ENCODE results near the gene FAM120B. TPM values are rescaled to one million over a fixed set of nuclear protein-coding genes. Genes with fewer than 3 reads are reported as not detected.

The FAM120B gene
- polyA plus RNA-seq, 1 donor from 2014 or later = 17.9 TPM

GRCh38 chr6:170444056-170444591, 137.6 kb downstream of the FAM120B start (continued):
- no peak for TF ChIP-seq CTCF (IDR thresholded peaks at IDR 0.05; ENCODE audit: poor library complexity, severe bottlenecking)
- TF ChIP-seq EP300 (conservative IDR thresholded peaks at IDR 0.05; ENCODE audit: poor library complexity, severe bottlenecking) = no peak

- no peak overlapping the region for H3K27ac ChIP-seq (ENCODE audit: low read length)
- no peaks in the 10 kb centered on the region for H3K36me3 ChIP-seq (ENCODE audit: insufficient read depth, low read length)
- no peak overlapping the region for H3K4me3 ChIP-seq (ENCODE audit: low read length)
- H3F3A ChIP-seq (ENCODE audit: insufficient read depth, low read length, poor library complexity, severe bottlenecking) = no peaks in the 10 kb centered on the region
- H3K4me2 ChIP-seq (ENCODE audit: low read length) = no peak overlapping the region
- no peaks in the 10 kb centered on the region for H3K9me2 ChIP-seq (ENCODE audit: insufficient read depth, low read length)
- H2AFZ ChIP-seq (ENCODE audit: low read depth, low read length) = no peak overlapping the region
- TF ChIP-seq SMC3 (conservative IDR thresholded peaks at IDR 0.05; ENCODE audit: poor library complexity) = no peak
- no peaks in the 10 kb centered on the region for H3K9me3 ChIP-seq (ENCODE audit: low read length)
- no peak overlapping the region for H3K9ac ChIP-seq (ENCODE audit: low read length)
- H4K20me1 ChIP-seq (ENCODE audit: insufficient read depth) = no peaks in the 10 kb centered on the region
- H3K79me2 ChIP-seq (replicated peaks; ENCODE audit: insufficient read depth, low read length) = no peaks in the 10 kb centered on the region
- no peaks in the 10 kb centered on the region for H3K27me3 ChIP-seq (ENCODE audit: insufficient read depth, low read depth, low read length)
Observed at GRCh38 chr6:170444811-170445211, 138.3 kb downstream of the FAM120B start.

- no peak overlapping the region for H3K9ac ChIP-seq (ENCODE audit: low read length)
- H3K4me3 ChIP-seq (ENCODE audit: low read length) = no peak overlapping the region
- H3K79me2 ChIP-seq (replicated peaks; ENCODE audit: insufficient read depth, low read length) = no peaks in the 10 kb centered on the region
- no peaks in the 10 kb centered on the region for H3K27me3 ChIP-seq (ENCODE audit: insufficient read depth, low read depth, low read length)
- H3K4me2 ChIP-seq (ENCODE audit: low read length) = no peak overlapping the region
- no peaks in the 10 kb centered on the region for H3K9me2 ChIP-seq (ENCODE audit: insufficient read depth, low read length)
- no peaks in the 10 kb centered on the region for H3K36me3 ChIP-seq (ENCODE audit: insufficient read depth, low read length)
- no peaks in the 10 kb centered on the region for H3K9me3 ChIP-seq (ENCODE audit: low read length)
- no peaks in the 10 kb centered on the region for H3F3A ChIP-seq (ENCODE audit: insufficient read depth, low read length, poor library complexity, severe bottlenecking)
- no peak for TF ChIP-seq POLR2AphosphoS5 (IDR thresholded peaks at IDR 0.05)
- TF ChIP-seq RAD21 (conservative IDR thresholded peaks at IDR 0.05) = no peak
- no peak for TF ChIP-seq TAF1 (IDR thresholded peaks at IDR 0.05; ENCODE audit: low read depth)
- no peak for TF ChIP-seq EP300 (conservative IDR thresholded peaks at IDR 0.05; ENCODE audit: poor library complexity, severe bottlenecking)
- no peak for TF ChIP-seq CTCF (IDR thresholded peaks at IDR 0.05; ENCODE audit: poor library complexity, severe bottlenecking)
- no peak for TF ChIP-seq MXI1 (conservative IDR thresholded peaks at IDR 0.05; ENCODE audit: poor library complexity, severe bottlenecking)
- no peak for TF ChIP-seq REST (IDR thresholded peaks at IDR 0.05; ENCODE audit: borderline replicate concordance)
- no peak for TF ChIP-seq EZH2 (IDR thresholded peaks at IDR 0.05; ENCODE audit: borderline replicate concordance, insufficient read depth, low read length, poor library complexity, severe bottlenecking)
- no peak for TF ChIP-seq SMC3 (conservative IDR thresholded peaks at IDR 0.05; ENCODE audit: poor library complexity)
- H4K20me1 ChIP-seq (ENCODE audit: insufficient read depth) = no peaks in the 10 kb centered on the region
- no peak overlapping the region for H3K27ac ChIP-seq (ENCODE audit: low read length)
- H2AFZ ChIP-seq (ENCODE audit: low read depth, low read length) = no peak overlapping the region
Observed at GRCh38 chr6:170445487-170445886, 138.9 kb downstream of the FAM120B start.
